HepG2 (cell line): Measurements from ENCODE around the gene SOCS1. TPM values are rescaled to one million over a fixed set of nuclear protein-coding genes. Genes with fewer than 3 reads are reported as not detected.

Experiments used
- CCAR2 ChIP-seq: fragments of 200-400 bp; formaldehyde crosslinking; optimal IDR thresholded peaks from 2 replicates; pipeline ENCODE3; 2018; ENCODE audit warnings: low read depth, mild to moderate bottlenecking, low read length, moderate library complexity
- CHD4 ChIP-seq: fragments of 200-600 bp; sonication (generic); IDR thresholded peaks from 2 replicates; pipeline ENCODE4 v1.7.0; 2017; ENCODE audit warnings: mild to moderate bottlenecking, low read length, borderline replicate concordance
- CREM ChIP-seq, 2 experiments: sonication (generic) in 1 of 2; formaldehyde crosslinking in 1 of 2; IDR thresholded peaks; 2 replicates each; pipeline versions ENCODE4 v1.4.0 to v1.6.1; 2016 to 2020; ENCODE audit warnings: antibody characterized with exemption in 1 of 2, mild to moderate bottlenecking in 1 of 2, missing genetic modification reagents in 1 of 2
- LCORL ChIP-seq, 2 experiments: fragments of 450-650 bp in 1 of 2; sonication (generic) in 1 of 2; formaldehyde crosslinking in 1 of 2; IDR thresholded peaks; 2 replicates each; pipeline versions ENCODE4 v1.5.0 to v1.6.1; 2017 to 2020; ENCODE audit warnings: antibody characterized with exemption in 1 of 2, missing genetic modification reagents in 1 of 2
- NFYC ChIP-seq: IDR thresholded peaks from 2 replicates; pipeline ENCODE4 v1.6.1; 2016; ENCODE audit warnings: missing genetic modification reagents, missing compliant biosample characterization
- SNAI1 ChIP-seq: sonication (generic); formaldehyde crosslinking; IDR thresholded peaks from 2 replicates; pipeline ENCODE4 v1.5.0; 2020; ENCODE audit warnings: mild to moderate bottlenecking, missing genetic modification reagents, borderline replicate concordance
- ZBTB44 ChIP-seq: sonication (generic); formaldehyde crosslinking; IDR thresholded peaks from 2 replicates; pipeline ENCODE4 v1.4.0; 2020; ENCODE audit warnings: missing genetic modification reagents
- ZFP82 ChIP-seq: sonication (generic); formaldehyde crosslinking; IDR thresholded peaks from 2 replicates; pipeline ENCODE4 v1.5.1; 2020; ENCODE audit warnings: mild to moderate bottlenecking, missing genetic modification reagents, borderline replicate concordance
- ZNF318 ChIP-seq: sonication (generic); formaldehyde crosslinking; IDR thresholded peaks from 2 replicates; pipeline ENCODE4 v1.4.0; 2020; ENCODE audit warnings: mild to moderate bottlenecking, missing genetic modification reagents
- ZNF510 ChIP-seq: sonication (generic); formaldehyde crosslinking; IDR thresholded peaks from 2 replicates; pipeline ENCODE4 v1.4.0; 2020; ENCODE audit warnings: low read depth, mild to moderate bottlenecking, missing genetic modification reagents
- polyA plus RNA-seq, 8 experiments: library from polyadenylated mRNA; depleted of rRNA in 3 of 8; stranded (reverse) in 7 of 8; unstranded in 1 of 8; fragments of >200 nt; fragmentation: Illumina TruSeq in 4 of 8; extraction: Trizol in 4 of 8; gene quantifications; 2 replicates each; pipeline versions ENCODE4 v1.2.1 to v1.2.3, GENCODE V29; 2011 to 2016; ENCODE audit warnings: low read depth in 4 of 8, missing spikeins in 1 of 8, mixed read lengths in 1 of 8; ENCODE audit not compliant: insufficient read depth in 1 of 8
- total RNA-seq, 5 experiments: library from RNA; depleted of rRNA; stranded (reverse); fragments of >200 nt; fragmentation: Illumina TruSeq; extraction: Trizol; gene quantifications; 2 replicates each; pipeline ENCODE4 v1.2.3, GENCODE V29; 2016; ENCODE audit warnings: low read depth in 1 of 5
- TF ChIP-seq, protein P1 (sequence below): sonication (generic); formaldehyde crosslinking; IDR thresholded peaks from 2 replicates; pipeline ENCODE4 v1.8.0; 2022; ENCODE audit warnings: missing genetic modification reagents, mild to moderate bottlenecking, moderate library complexity, borderline replicate concordance
- TF ChIP-seq, protein P2 (sequence below): sonication (generic); formaldehyde crosslinking; IDR thresholded peaks from 2 replicates; pipeline ENCODE4 v1.4.0; 2020; ENCODE audit warnings: missing genetic modification reagents, borderline replicate concordance

The SOCS1 gene
- total and polyA plus RNA-seq, 2 of the 13 experiments (the other 11 are each of a cell fraction or from before 2014, with no cell fraction given): 5.3 to 6.3 TPM

GRCh38 chr16:11265124-11265523 lies 9.1 kb upstream of the SOCS1 start (continued):
- no peak for TF ChIP-seq ZNF318 (CRISPR knock-in tag)
- TF ChIP-seq CREM (IDR thresholded peaks at IDR 0.05): no peak
- no peak for TF ChIP-seq CREM (CRISPR knock-in tag; IDR thresholded peaks at IDR 0.05)
- TF ChIP-seq ZNF510 (CRISPR knock-in tag): no peak
- TF ChIP-seq CHD4: peak; percentile 32; the same call in 1 of the 2 replicates
- TF ChIP-seq CCAR2: peak; percentile 22
- no peak for TF ChIP-seq LCORL (IDR thresholded peaks at IDR 0.05)
- TF ChIP-seq LCORL (CRISPR knock-in tag; IDR thresholded peaks at IDR 0.05): no peak
- TF ChIP-seq SNAI1 (CRISPR knock-in tag): no peak
- no peak for TF ChIP-seq ZFP82 (CRISPR knock-in tag)
- TF ChIP-seq, protein P1, sequence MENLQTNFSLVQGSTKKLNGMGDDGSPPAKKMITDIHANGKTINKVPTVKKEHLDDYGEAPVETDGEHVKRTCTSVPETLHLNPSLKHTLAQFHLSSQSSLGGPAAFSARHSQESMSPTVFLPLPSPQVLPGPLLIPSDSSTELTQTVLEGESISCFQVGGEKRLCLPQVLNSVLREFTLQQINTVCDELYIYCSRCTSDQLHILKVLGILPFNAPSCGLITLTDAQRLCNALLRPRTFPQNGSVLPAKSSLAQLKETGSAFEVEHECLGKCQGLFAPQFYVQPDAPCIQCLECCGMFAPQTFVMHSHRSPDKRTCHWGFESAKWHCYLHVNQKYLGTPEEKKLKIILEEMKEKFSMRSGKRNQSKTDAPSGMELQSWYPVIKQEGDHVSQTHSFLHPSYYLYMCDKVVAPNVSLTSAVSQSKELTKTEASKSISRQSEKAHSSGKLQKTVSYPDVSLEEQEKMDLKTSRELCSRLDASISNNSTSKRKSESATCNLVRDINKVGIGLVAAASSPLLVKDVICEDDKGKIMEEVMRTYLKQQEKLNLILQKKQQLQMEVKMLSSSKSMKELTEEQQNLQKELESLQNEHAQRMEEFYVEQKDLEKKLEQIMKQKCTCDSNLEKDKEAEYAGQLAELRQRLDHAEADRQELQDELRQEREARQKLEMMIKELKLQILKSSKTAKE (CRISPR knock-in tag): no peak
- TF ChIP-seq ZBTB44 (CRISPR knock-in tag): no peak
- TF ChIP-seq, protein P2, sequence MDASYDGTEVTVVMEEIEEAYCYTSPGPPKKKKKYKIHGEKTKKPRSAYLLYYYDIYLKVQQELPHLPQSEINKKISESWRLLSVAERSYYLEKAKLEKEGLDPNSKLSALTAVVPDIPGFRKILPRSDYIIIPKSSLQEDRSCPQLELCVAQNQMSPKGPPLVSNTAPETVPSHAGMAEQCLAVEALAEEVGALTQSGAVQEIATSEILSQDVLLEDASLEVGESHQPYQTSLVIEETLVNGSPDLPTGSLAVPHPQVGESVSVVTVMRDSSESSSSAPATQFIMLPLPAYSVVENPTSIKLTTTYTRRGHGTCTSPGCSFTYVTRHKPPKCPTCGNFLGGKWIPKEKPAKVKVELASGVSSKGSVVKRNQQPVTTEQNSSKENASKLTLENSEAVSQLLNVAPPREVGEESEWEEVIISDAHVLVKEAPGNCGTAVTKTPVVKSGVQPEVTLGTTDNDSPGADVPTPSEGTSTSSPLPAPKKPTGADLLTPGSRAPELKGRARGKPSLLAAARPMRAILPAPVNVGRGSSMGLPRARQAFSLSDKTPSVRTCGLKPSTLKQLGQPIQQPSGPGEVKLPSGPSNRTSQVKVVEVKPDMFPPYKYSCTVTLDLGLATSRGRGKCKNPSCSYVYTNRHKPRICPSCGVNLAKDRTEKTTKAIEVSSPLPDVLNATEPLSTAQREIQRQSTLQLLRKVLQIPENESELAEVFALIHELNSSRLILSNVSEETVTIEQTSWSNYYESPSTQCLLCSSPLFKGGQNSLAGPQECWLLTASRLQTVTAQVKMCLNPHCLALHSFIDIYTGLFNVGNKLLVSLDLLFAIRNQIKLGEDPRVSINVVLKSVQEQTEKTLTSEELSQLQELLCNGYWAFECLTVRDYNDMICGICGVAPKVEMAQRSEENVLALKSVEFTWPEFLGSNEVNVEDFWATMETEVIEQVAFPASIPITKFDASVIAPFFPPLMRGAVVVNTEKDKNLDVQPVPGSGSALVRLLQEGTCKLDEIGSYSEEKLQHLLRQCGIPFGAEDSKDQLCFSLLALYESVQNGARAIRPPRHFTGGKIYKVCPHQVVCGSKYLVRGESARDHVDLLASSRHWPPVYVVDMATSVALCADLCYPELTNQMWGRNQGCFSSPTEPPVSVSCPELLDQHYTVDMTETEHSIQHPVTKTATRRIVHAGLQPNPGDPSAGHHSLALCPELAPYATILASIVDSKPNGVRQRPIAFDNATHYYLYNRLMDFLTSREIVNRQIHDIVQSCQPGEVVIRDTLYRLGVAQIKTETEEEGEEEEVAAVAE (CRISPR knock-in tag): no peak
- TF ChIP-seq NFYC (CRISPR knock-in tag): no peak
